Glomerular endothelial cell (primary cell): Measurements from ENCODE around the gene KRTAP2-3. TPM values are rescaled to one million over a fixed set of nuclear protein-coding genes. Genes with fewer than 3 reads are reported as not detected.
A peak's percentile ranks its signal among the peaks of the same experiment; 100 is the strongest.
"Not testable (repeated sequence)": the region's sequence is repeated elsewhere in the genome, so short reads cannot be mapped to it uniquely, and the experiment has no call there.

Experiments
- DNase-seq: peaks from one replicate; pipeline ENCODE4 v3.0.0-alpha.2; 2011; ENCODE audit warnings: low read depth, low spot score; ENCODE audit errors: extremely low read depth
- total RNA-seq: library from RNA; depleted of rRNA; stranded (reverse); fragments of >200 nt; gene quantifications from 2 replicates; pipeline ENCODE4 v1.2.3, GENCODE V29; 2015

KRTAP2-3 gene, protein sequence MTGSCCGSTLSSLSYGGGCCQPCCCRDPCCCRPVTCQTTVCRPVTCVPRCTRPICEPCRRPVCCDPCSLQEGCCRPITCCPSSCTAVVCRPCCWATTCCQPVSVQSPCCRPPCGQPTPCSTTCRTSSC
- total RNA-seq = 1.8 and 5.4 TPM in 2 replicates

GRCh38 chr17:41060052-41060604 lies at the start of gene KRTAP2-3:
KRTAP2-3 (minus strand) TSS chr17:41060114; CDS start chr17:41060050, 64 bp downstream.
- no peak for DNase-seq

- not testable (repeated sequence) for DNase-seq
These were observed 48.9 kb upstream of the KRTAP2-3 start for GRCh38 chr17:41108728-41109386.

DNA sequence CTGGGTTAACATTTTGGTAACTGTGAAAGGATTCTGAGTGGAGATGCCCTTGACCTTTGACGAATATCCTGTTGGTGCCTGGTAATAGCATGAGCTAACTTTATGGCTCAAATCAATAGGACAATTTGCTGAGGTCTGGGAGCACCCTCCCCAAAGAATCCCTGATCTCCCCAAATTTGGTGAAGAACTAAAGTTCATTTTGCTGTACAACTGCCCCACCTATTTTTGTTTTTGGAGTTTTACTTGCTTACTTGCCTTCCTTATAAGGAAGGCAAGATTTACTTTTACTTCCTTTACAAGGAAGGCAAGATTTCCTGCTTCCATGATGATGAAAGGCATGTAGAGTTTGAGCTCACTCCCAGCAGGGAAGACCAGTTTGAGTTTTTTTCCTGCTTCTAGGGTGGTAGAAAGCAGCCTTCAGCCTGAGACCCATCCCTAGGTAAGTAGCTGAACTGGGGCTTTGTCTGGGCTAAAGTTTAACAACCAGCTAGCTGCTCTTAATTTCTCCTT lies 48.1 kb upstream of the KRTAP2-3 start:
- DNase-seq = no peak

GRCh38 chr17:41105347-41105746 lies 45.4 kb upstream of the KRTAP2-3 start, which contains the start of gene KRTAP4-9:
KRTAP4-9 (plus strand) TSS chr17:41105389; CDS start chr17:41105389, 0 bp downstream.
- not testable (repeated sequence) for DNase-seq

GRCh38 chr17:41104386-41105038 lies 44.6 kb upstream of the KRTAP2-3 start:
- DNase-seq = not testable (repeated sequence)

DNA sequence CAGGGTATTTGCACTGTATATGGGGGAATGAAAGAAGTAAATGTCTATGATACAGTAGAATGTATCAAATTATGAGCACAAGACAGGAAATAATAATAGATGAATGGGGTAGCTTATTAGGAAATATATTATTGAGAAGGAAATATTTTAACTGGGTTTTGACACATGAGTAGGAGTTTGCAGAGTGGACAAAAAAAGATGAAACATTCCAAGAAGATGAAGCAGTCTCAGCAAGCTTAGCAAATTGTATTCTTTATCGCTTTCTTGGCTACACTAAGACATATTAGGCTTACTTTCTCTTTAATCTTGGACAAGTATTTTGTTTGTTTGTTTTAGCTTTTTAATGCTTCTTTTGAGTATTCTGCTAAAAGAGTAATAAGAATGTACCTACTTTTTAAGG lies 44.0 kb upstream of the KRTAP2-3 start:
- DNase-seq = no peak

DNA sequence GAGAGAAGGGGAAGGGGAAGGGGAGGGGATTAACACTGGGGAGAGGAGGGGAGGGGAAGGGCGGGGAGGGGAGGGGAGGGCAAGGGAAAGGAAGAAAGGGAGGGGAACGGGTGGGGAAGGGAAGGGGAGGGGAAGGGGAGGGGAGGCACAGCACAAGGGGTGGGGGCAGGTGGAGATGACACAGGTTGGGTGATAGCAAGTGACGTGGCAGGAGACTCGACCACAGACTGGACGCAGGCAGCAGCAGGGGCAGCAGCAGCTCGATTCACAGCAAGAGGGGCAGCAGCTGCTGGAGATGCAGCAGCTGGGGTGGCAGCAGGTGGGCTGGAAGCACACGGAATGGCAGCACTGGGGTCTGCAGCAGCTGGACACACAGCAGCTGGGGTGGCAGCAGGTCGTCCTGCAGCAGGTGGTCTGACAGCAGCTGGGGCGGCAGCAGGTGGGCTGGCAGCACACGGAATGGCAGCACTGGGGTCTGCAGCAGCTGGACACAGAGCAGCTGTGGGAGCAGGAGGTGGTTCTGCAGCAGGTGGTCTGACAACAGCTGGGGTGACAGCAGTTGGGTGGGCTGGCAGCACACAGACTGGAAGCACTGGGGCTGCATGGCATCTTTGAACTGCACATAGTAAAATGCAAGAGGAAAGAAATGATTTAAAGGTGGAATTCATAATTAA lies 41.8 kb upstream of the KRTAP2-3 start, which contains the start of gene KRTAP4-16:
Gene KRTAP4-16 (minus strand): TSS at position 624 of the 674 bp plus-strand sequence. CDS start 0 bp downstream, at position 624.
- DNase-seq = no peak

GRCh38 chr17:41099682-41100480 lies 40.0 kb upstream of the KRTAP2-3 start:
- DNase-seq = peak; percentile 22

DNA sequence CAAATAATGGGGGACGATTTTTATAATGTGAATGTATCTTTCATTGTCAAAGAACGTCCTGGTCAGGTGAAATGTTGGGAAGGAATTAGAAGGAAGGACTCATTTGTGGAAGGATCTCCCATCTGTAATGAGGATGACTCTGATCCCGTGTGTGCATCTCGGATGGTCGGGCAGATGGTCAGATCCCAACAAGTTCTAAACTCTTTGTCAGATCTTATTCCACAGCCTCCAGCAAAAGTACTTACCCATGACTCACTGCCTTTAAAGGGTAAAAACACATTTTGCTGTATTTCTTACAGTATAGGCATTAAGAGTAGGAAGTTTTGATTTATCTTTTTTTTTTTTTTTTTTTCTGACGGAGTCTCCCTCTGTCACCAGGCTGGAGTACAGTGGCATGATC lies 38.6 kb upstream of the KRTAP2-3 start:
- DNase-seq = no peak

GRCh38 chr17:41098042-41098441 lies 38.1 kb upstream of the KRTAP2-3 start, which contains the start of gene KRTAP4-8:
KRTAP4-8 (minus strand) TSS chr17:41098142; CDS start chr17:41098084, 58 bp downstream.
- DNase-seq = no peak

GRCh38 chr17:41096055-41096454 lies 36.1 kb upstream of the KRTAP2-3 start:
- DNase-seq = no peak

DNA sequence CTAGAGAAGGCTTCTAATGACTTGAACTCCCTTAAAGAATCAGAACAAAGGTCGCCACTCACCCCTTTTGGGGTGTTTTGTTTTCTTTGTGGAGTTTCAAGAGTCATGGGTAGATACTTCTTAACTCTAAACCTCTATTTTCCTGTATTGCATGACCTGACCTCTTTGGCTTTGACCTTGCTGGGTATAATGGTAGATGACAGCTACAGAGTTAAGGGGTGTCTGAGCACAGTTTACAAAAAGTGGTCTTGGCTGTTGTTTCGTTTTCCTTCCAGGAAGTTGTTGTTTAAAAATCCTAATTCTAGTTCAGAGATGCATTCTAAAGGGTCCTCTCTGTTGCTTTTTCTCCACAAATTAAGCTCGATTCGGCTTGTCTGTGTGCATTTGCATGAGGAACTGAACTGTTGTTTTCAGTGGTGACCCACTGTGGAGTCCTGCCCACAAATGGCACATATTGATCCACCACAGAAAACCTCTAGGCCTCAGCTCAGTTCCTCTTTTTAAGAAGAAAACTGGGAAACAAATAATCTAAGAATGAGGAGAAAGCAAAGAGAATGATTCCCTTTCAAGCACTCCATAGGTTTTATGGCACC lies 28.9 kb upstream of the KRTAP2-3 start:
- DNase-seq = not testable (repeated sequence)

DNA sequence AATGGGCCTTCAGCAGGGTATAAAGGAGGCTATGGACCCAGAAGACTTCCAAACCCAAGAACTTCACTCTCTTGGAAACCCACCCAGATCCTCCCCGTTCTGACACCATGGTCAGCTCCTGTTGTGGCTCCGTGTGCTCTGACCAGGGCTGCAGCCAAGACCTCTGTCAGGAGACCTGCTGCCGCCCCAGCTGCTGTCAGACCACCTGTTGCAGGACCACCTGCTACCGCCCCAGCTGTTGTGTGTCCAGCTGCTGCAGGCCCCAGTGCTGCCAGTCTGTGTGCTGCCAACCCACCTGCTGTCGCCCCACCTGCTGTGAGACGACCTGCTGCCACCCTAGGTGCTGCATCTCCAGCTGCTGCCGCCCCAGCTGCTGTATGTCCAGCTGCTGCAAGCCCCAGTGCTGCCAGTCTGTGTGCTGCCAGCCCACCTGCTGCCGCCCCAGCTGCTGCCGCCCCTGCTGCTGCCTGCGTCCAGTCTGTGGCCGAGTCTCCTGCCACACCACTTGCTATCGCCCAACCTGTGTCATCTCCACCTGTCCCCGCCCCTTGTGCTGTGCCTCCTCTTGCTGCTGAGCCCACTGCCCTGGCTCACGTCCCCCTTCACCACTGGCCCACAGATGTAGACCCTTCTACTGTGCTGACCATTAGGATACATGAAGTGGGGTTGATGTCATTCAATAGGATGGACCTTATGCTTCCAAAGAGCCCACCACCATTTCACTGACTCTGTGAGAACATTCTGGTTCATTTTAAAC lies 24.4 kb upstream of the KRTAP2-3 start, which contains the start of gene KRTAP4-7:
Gene KRTAP4-7 (plus strand): TSS at position 51 of the 757 bp plus-strand sequence. CDS start 57 bp downstream, at position 108.
- DNase-seq = not testable (repeated sequence)

DNA sequence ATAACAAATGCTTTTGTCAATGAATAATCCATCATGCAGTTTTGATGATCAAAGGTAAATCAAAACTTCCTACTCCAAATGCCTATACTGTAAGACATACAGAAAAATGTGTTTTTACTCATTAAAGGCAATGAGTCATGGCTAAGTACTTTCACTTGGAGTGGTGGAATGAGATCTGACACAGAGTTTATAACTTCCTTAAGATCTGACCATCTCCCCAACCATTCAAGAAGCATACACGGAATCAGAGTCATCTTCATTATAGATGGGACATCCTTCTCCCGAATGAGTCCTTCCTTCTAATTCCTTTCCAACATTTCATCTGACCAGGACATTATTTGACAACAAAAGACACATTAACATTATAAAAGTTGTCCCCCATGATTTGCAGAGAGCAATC lies 23.5 kb upstream of the KRTAP2-3 start:
- not testable (repeated sequence) for DNase-seq

DNA sequence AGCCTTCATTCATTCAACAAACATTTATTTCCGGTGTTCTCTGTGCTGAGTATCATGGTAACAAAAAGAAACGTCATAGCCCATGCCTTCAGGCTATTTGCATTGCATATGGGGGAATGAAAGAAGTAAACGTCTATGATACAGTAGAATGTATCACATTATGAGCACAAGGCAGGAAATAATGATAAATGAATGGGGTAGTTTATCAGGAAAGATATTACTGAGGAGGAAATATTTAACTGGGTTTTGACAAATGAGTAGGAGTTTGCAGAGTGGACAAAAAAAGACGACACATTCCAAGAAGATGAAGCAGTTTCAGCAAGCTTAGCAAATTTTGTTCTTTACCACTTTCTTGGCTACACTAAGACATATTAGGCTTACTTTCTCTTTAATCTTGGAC lies 22.7 kb upstream of the KRTAP2-3 start:
- DNase-seq = no peak

DNA sequence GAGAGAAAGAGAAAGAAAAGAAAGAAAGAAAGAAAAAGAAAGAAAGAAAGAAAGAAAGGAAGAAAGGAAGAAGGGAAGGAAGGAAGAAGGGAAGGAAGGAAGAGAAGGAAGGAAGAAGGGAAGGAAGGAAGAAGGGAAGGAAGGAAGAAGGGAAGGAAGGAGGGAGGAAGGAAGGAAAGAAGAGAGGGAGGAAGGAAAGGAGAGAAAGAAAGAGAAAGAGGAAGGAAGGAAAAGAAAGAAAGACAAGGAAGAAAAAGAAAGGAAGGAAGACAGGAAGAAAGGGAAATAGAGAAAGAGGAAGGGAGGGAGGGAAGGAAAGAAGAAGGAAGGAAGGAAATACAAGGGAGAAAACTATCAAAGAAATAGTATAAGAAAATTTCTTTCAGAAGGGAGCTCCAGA lies 16.9 kb upstream of the KRTAP2-3 start:
- no peak for DNase-seq

DNA sequence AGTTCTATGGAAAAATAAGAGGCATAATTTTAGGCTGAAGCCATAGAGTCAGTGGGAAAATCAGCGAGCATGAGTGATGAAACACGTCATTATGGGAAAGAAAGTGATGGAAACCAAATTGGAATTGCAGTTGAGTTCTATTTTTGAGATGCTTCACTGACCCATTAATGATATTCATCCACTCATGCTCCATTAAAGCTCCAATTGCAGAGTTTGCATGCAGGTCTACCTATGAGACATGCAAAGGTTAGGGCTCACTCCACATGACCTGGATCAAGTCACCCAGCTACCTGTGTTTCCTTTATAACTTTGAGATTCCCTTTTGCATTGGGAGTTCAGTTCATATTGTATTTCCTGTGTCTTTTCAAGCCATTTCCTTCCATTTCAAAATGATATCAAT lies 13.8 kb upstream of the KRTAP2-3 start:
- no peak for DNase-seq

GRCh38 chr17:41071606-41072360 lies 11.9 kb upstream of the KRTAP2-3 start:
- DNase-seq = no peak
